GM12878 (cell line): ENCODE results near the gene FBLIM1. TPM values are rescaled to one million over a fixed set of nuclear protein-coding genes. Genes with fewer than 3 reads are reported as not detected.

Source experiments
- ATAC-seq: fragments of 200-7000 bp; cut with Tn5 transposase; 3 replicates; pipeline ENCODE4 v1.9.1; 2020; ENCODE audit warnings: mild to moderate bottlenecking, moderate library complexity
- BruUV-seq: library from RNA; stranded (reverse); fragments of 400-500 nt; replicated peaks from 2 replicates; lab custom pipeline; 2021; lab: Mats Ljungman, UMichigan
- CTCF ChIA-PET: fragments of 300-600 bp; sonication (Branson Sonifier 250); formaldehyde crosslinking; extraction: SDS; loops from one replicate; lab custom pipeline; 2021; ENCODE audit warnings: inconsistent platforms; lab: Yijun Ruan, JAX
- POLR2A ChIA-PET: fragments of 350-600 bp; formaldehyde crosslinking; extraction: SDS; loops from one replicate; lab custom pipeline; 2021; ENCODE audit warnings: inconsistent platforms; lab: Charles Lee
- RAD21 ChIA-PET: fragments of 300-600 bp; sonication (Branson Sonifier 250); formaldehyde crosslinking; loops from one replicate; lab custom pipeline; 2023; ENCODE audit warnings: antibody characterized with exemption; ENCODE audit not compliant: unreplicated experiment; lab: Charles Lee
- SMC1A ChIA-PET: fragments of 300-600 bp; sonication (Branson Sonifier 250); formaldehyde crosslinking; loops from one replicate; lab custom pipeline; 2023; ENCODE audit not compliant: unreplicated experiment, uncharacterized antibody; lab: Charles Lee
- DNase-seq: peaks from one replicate; pipeline ENCODE4 v3.0.0-alpha.2; 2011; ENCODE audit warnings: low read depth, low spot score
- FAIRE-seq: peaks from 3 replicates; lab custom pipeline; 2011; peaks lifted over from hg19 to GRCh38; lab: Jason Lieb, UNC
- H2AFZ ChIP-seq: 2 replicates; pipeline ENCODE4 v1.6.0; 2011; ENCODE audit warnings: low read depth, low read length, control low read depth; ENCODE audit not compliant: control insufficient read depth
- H3K27ac ChIP-seq: 2 replicates; pipeline ENCODE4 v1.5.1; 2011; ENCODE audit warnings: control low read depth; ENCODE audit not compliant: control insufficient read depth, insufficient read depth
- H3K27me3 ChIP-seq, 2 experiments: replicated peaks in 1 of 2; 2 replicates each; pipeline versions ENCODE4 v1.6.0 to v1.6.1; 2011; ENCODE audit warnings: low read length in 1 of 2; ENCODE audit not compliant: control insufficient read depth in 2 of 2, insufficient read depth in 2 of 2
- H3K36me3 ChIP-seq, 2 experiments: 2 replicates each; pipeline ENCODE4 v1.5.1; 2011; ENCODE audit warnings: low read length in 1 of 2; ENCODE audit not compliant: control insufficient read depth in 2 of 2, insufficient read depth in 2 of 2
- H3K4me1 ChIP-seq: 2 replicates; pipeline ENCODE4 v1.6.1; 2011; ENCODE audit warnings: mild to moderate bottlenecking, low read length, moderate library complexity, mixed read lengths; ENCODE audit not compliant: control insufficient read depth, insufficient read depth
- H3K4me2 ChIP-seq: 2 replicates; pipeline ENCODE4 v1.6.0; 2011; ENCODE audit warnings: control low read depth; ENCODE audit not compliant: control insufficient read depth, insufficient read depth
- H3K4me3 ChIP-seq: fragments of 200-600 bp; sonication (generic); 2 replicates; pipeline ENCODE4 v1.5.1; 2016
- H3K79me2 ChIP-seq: 2 replicates; pipeline ENCODE4 v1.6.0; 2011; ENCODE audit warnings: low read length; ENCODE audit not compliant: control insufficient read depth, insufficient read depth
- H3K9ac ChIP-seq: 2 replicates; pipeline ENCODE4 v1.8.0; 2011; ENCODE audit warnings: low read length, control low read depth, mixed read lengths; ENCODE audit not compliant: control insufficient read depth, insufficient read depth
- H3K9me3 ChIP-seq: replicated peaks from 3 replicates; pipeline ENCODE4 v1.5.1; 2011; ENCODE audit warnings: mild to moderate bottlenecking, low read length; ENCODE audit not compliant: control insufficient read depth, insufficient read depth
- H4K20me1 ChIP-seq: 2 replicates; pipeline ENCODE4 v1.6.0; 2011; ENCODE audit not compliant: control insufficient read depth, insufficient read depth
- ASH2L ChIP-seq: fragments of 300-600, 200-600 bp; sonication (generic); IDR thresholded peaks from 2 replicates; pipeline ENCODE4 v1.6.1; 2017; ENCODE audit warnings: low read depth, mild to moderate bottlenecking, borderline replicate concordance
- ATF3 ChIP-seq: IDR thresholded peaks from 2 replicates; pipeline ENCODE4 v1.6.1; 2011; ENCODE audit warnings: low read depth, mild to moderate bottlenecking, low read length, moderate library complexity, borderline replicate concordance; ENCODE audit errors: extremely low read depth
- BACH1 ChIP-seq: fragments of 450-650 bp; IDR thresholded peaks from 2 replicates; pipeline ENCODE4 v1.6.1; 2017; ENCODE audit warnings: mild to moderate bottlenecking, borderline replicate concordance
- CHD2 ChIP-seq: IDR thresholded peaks from 2 replicates; pipeline ENCODE4 v1.6.1; 2011; ENCODE audit warnings: low read depth, low read length, improper control_type of control experiment, borderline replicate concordance
- CREM ChIP-seq: IDR thresholded peaks from 2 replicates; pipeline ENCODE4 v1.6.1; 2014; ENCODE audit warnings: antibody characterized with exemption, low read depth
- ELK1 ChIP-seq: IDR thresholded peaks from 2 replicates; pipeline ENCODE4 v1.6.1; 2012; ENCODE audit warnings: low read depth, low read length, improper control_type of control experiment
- ESRRA ChIP-seq: IDR thresholded peaks from 2 replicates; pipeline ENCODE4 v1.6.1; 2012; ENCODE audit warnings: mild to moderate bottlenecking, low read length, improper control_type of control experiment
- EZH2 ChIP-seq: IDR thresholded peaks from 2 replicates; pipeline ENCODE4 v1.6.1; 2012; ENCODE audit warnings: low read depth, mild to moderate bottlenecking, control low read depth, inconsistent platforms, low read length, borderline replicate concordance; ENCODE audit not compliant: control insufficient read depth
- FOXM1 ChIP-seq: IDR thresholded peaks from 2 replicates; pipeline ENCODE4 v1.6.1; 2012; ENCODE audit warnings: low read depth, mild to moderate bottlenecking, inconsistent platforms, low read length, moderate library complexity
- IKZF1 ChIP-seq: fragments of 450-650 bp; conservative IDR thresholded peaks from 2 replicates; pipeline ENCODE4 v1.6.1; 2017; ENCODE audit warnings: antibody characterized with exemption, mild to moderate bottlenecking
- IRF5 ChIP-seq: fragments of 450-650 bp; IDR thresholded peaks from 2 replicates; pipeline ENCODE4 v1.6.1; 2017; ENCODE audit warnings: borderline replicate concordance
- MAX ChIP-seq: IDR thresholded peaks from 2 replicates; pipeline ENCODE4 v1.6.1; 2012; ENCODE audit warnings: low read depth, low read length, improper control_type of control experiment
- MLLT1 ChIP-seq: fragments of 450-650 bp; IDR thresholded peaks from 2 replicates; pipeline ENCODE4 v1.6.1; 2016; ENCODE audit warnings: mild to moderate bottlenecking
- MXI1 ChIP-seq: fragments of 150-350 bp; IDR thresholded peaks from 2 replicates; pipeline ENCODE4 v1.6.1; 2011; ENCODE audit warnings: low read depth, mild to moderate bottlenecking, inconsistent platforms, low read length, improper control_type of control experiment
- RAD51 ChIP-seq: fragments of 450-650 bp; IDR thresholded peaks from 2 replicates; pipeline ENCODE4 v1.6.1; 2016; ENCODE audit warnings: moderate library complexity, mild to moderate bottlenecking, inconsistent platforms
- TCF7 ChIP-seq: IDR thresholded peaks from 2 replicates; pipeline ENCODE4 v1.6.1; 2014; ENCODE audit warnings: antibody characterized with exemption, borderline replicate concordance
- ZNF384 ChIP-seq: IDR thresholded peaks from 2 replicates; pipeline ENCODE4 v1.6.1; 2012; ENCODE audit warnings: low read depth, mild to moderate bottlenecking, low read length, improper control_type of control experiment, borderline replicate concordance
- ZZZ3 ChIP-seq: IDR thresholded peaks from 2 replicates; pipeline ENCODE4 v1.6.1; 2011; ENCODE audit warnings: low read depth; ENCODE audit not compliant: control insufficient read depth, insufficient read length
- WGBS: methylation state at CpG from one replicate; pipeline ENCODE4 v1.1.6; 2016; ENCODE audit warnings: low lambda C conversion rate; ENCODE audit not compliant: insufficient replicate concordance, insufficient coverage; ENCODE audit errors: missing lambda C conversion rate; 5-methylcytosine and 5-hydroxymethylcytosine counted together
- in situ Hi-C: fragments of 300-500 bp; cut with MboI; formaldehyde crosslinking; loops from 9 replicates; pipeline ENCODE4 v1.14.3; 2018; ENCODE audit warnings: mixed read lengths
- intact Hi-C: fragments of 100-400 bp; cut with micrococcal nuclease; formaldehyde crosslinking; loops from one replicate; pipeline ENCODE4 v1.14.2; 2022; ENCODE audit not compliant: unreplicated experiment
- polyA plus RNA-seq, 11 experiments: library from polyadenylated mRNA; depleted of rRNA in 4 of 11; unstranded in 6 of 11; stranded (reverse) in 5 of 11; fragments of >200 nt; fragmentation: Nextera tagmentation in 4 of 11; fragmentation: Illumina TruSeq in 1 of 11; extraction: Ambion mirVana in 4 of 11; extraction: Trizol in 1 of 11; gene quantifications; 1 replicate in 1 of 11; 2 replicates in 10 of 11; pipeline versions ENCODE4 v1.2.1 to v1.2.3, GENCODE V29; 2011 to 2016; ENCODE audit warnings: inconsistent platforms in 2 of 11, missing spikeins in 2 of 11, low read depth in 1 of 11
- total RNA-seq, 4 experiments: library from RNA; depleted of rRNA in 3 of 4; stranded (reverse); fragments of >200 nt in 3 of 4; fragmentation: Illumina TruSeq in 1 of 4; extraction: Trizol in 1 of 4; gene quantifications; 2 replicates each; pipeline versions ENCODE4 v1.2.1 to v1.2.3, GENCODE V29; 2013 to 2021

Gene FBLIM1
- total and polyA plus RNA-seq, 10 of the 15 experiments (the other 5 are each of a cell fraction or from before 2014, with no cell fraction given), result 0.03 to 0.13 TPM; not detected in 8

GRCh38 chr1:15835205-15835740 lies 76.7 kb downstream of the FBLIM1 start:
- peaks cover 26% of the 10 kb centered on the region for H3K79me2 ChIP-seq
- H3K4me1 ChIP-seq, result peaks cover 31% of the 10 kb centered on the region
- no peaks in the 10 kb centered on the region for H3K27me3 ChIP-seq
- WGBS, result under 1% methylated on average over 37 of the region's 37 CpGs
- ATAC-seq, result peak; percentile 23
- H3K4me2 ChIP-seq, result peak overlapping the region; percentile 97
- CTCF ChIA-PET, result interaction anchor here (0.8 kb wide), 1 partner anchor 12 kb away, joined by 3 read pairs; the partner anchor contains the start of gene SPEN
- no peaks in the 10 kb centered on the region for H4K20me1 ChIP-seq
- FAIRE-seq, result no peak
- intact Hi-C loops, result loop anchor here (1.0 kb wide), 1 partner anchor 12 kb away; the partner anchor contains the start of gene SPEN
- RAD21 ChIA-PET, result interaction anchor here (1.2 to 4.0 kb wide), 10 partner anchors 9 to 180 kb away, joined by 3 to 55 read pairs (median 16); partner anchors contain the start of genes SPEN and ZBTB17
- in situ Hi-C loops, result no loop called here
- POLR2A ChIA-PET, result interaction anchor here (1.5 to 4.0 kb wide), 4 partner anchors 11 to 140 kb away, joined by 7 to 44 read pairs (median 14); partner anchors contain the start of genes SPEN and ZBTB17
- peak overlapping the region; percentile 66 for H2AFZ ChIP-seq
- no peak for DNase-seq
- peak overlapping the region; percentile 100 for H3K9ac ChIP-seq
- BruUV-seq, result TSS peak; percentile 89
- peak overlapping the region; percentile 87 for H3K4me3 ChIP-seq
- no peaks in the 10 kb centered on the region for H3K36me3 ChIP-seq
- no peaks in the 10 kb centered on the region for H3K9me3 ChIP-seq
- H3K27ac ChIP-seq, result peak overlapping the region; percentile 100
- SMC1A ChIA-PET, result interaction anchor here (2.3 to 3.3 kb wide), 3 partner anchors 9 to 16 kb away, joined by 10 to 27 read pairs (median 13); partner anchors contain the start of gene SPEN
- TF ChIP-seq ELK1 (no peak), MXI1 (peak; percentile 50; the same call in 1 of the 2 replicates), EZH2 (no peak), IRF5 (no peak), ZNF384 (no peak), CHD2 (no peak), MAX (0 out of 2 replicates have a peak, but pooled peaks have one; percentile 12), RAD51 (no peak), BACH1 (peak; percentile 11; the same call in 1 of the 2 replicates), MLLT1 (peak; percentile 40), ZZZ3 (no peak), ATF3 (no peak), CREM (0 out of 2 replicates have a peak, but pooled peaks have one; percentile 2), FOXM1 (no peak), TCF7 (0 out of 2 replicates have a peak, but pooled peaks have one; percentile 5), ASH2L (no peak), IKZF1 (no peak), ESRRA (no peak)
